ENCODE data around the gene ENAH.

The ENAH gene

GRCh38 chr1:225469051-225469450 is 183.9 kb downstream of the ENAH start:
- Histone ChIP-seq H3K27me3 (ENCODE audit: insufficient read depth, low read length) (no peaks in the 10 kb centered on the region), H3F3A (ENCODE audit: insufficient read depth, low read length) (no peaks in the 10 kb centered on the region), H3K9ac (ENCODE audit: low read length) (no peak overlapping the region), H3K9me2 (ENCODE audit: low read depth, low read length) (no peaks in the 10 kb centered on the region), H4K20me1 (ENCODE audit: insufficient read depth, low read length) (no peaks in the 10 kb centered on the region), H3K36me3 (ENCODE audit: insufficient read depth, low read length) (no peaks in the 10 kb centered on the region), H3K9me3 (ENCODE audit: low read length) (no peaks in the 10 kb centered on the region), H3K4me2 (ENCODE audit: low read length) (no peak overlapping the region), H3K4me1 (ENCODE audit: insufficient read depth, low read length, severe bottlenecking) (peaks cover 24% of the 10 kb centered on the region), H3K4me3 (ENCODE audit: low read depth, low read length, poor library complexity, severe bottlenecking) (no peak overlapping the region), H3K27ac (ENCODE audit: low read depth, low read length, poor library complexity, severe bottlenecking) (no peak overlapping the region), H2AFZ (ENCODE audit: low read length) (no peak overlapping the region), H3K79me2 (ENCODE audit: insufficient read depth, low read length) (no peaks in the 10 kb centered on the region)
- TF ChIP-seq EZH2 (IDR thresholded peaks at IDR 0.05; ENCODE audit: borderline replicate concordance, low read length), result no peak
- no peak for TF ChIP-seq CTCF (IDR thresholded peaks at IDR 0.05; ENCODE audit: low read length)

GRCh38 chr1:225468270-225469020 is 184.5 kb downstream of the ENAH start:
- Histone ChIP-seq H2AFZ (ENCODE audit: low read length) (no peak overlapping the region), H3K9me2 (ENCODE audit: low read depth, low read length) (no peaks in the 10 kb centered on the region), H3K27me3 (ENCODE audit: insufficient read depth, low read length) (no peaks in the 10 kb centered on the region), H3K9ac (ENCODE audit: low read length) (peak overlapping the region; percentile 73), H4K20me1 (ENCODE audit: insufficient read depth, low read length) (no peaks in the 10 kb centered on the region), H3K4me2 (ENCODE audit: low read length) (peak overlapping the region; percentile 81), H3K79me2 (ENCODE audit: insufficient read depth, low read length) (no peaks in the 10 kb centered on the region), H3K27ac (ENCODE audit: low read depth, low read length, poor library complexity, severe bottlenecking) (peak overlapping the region; percentile 79), H3K36me3 (ENCODE audit: insufficient read depth, low read length) (no peaks in the 10 kb centered on the region), H3K4me3 (ENCODE audit: low read depth, low read length, poor library complexity, severe bottlenecking) (peak overlapping the region; percentile 64), H3K4me1 (ENCODE audit: insufficient read depth, low read length, severe bottlenecking) (peaks cover 24% of the 10 kb centered on the region), H3K9me3 (ENCODE audit: low read length) (no peaks in the 10 kb centered on the region), H3F3A (ENCODE audit: insufficient read depth, low read length) (no peaks in the 10 kb centered on the region)
- TF ChIP-seq CTCF (IDR thresholded peaks at IDR 0.05; ENCODE audit: low read length) (no peak), EZH2 (IDR thresholded peaks at IDR 0.05; ENCODE audit: borderline replicate concordance, low read length) (no peak)

GRCh38 chr1:225467193-225468020 is 185.5 kb downstream of the ENAH start:
- no peaks in the 10 kb centered on the region for H3K9me3 ChIP-seq (ENCODE audit: low read length)
- H3K4me1 ChIP-seq (ENCODE audit: insufficient read depth, low read length, severe bottlenecking), result peaks cover 24% of the 10 kb centered on the region
- no peaks in the 10 kb centered on the region for H3K79me2 ChIP-seq (ENCODE audit: insufficient read depth, low read length)
- H2AFZ ChIP-seq (ENCODE audit: low read length), result no peak overlapping the region
- H3K9me2 ChIP-seq (ENCODE audit: low read depth, low read length), result no peaks in the 10 kb centered on the region
- peak overlapping the region; percentile 64 for H3K4me3 ChIP-seq (ENCODE audit: low read depth, low read length, poor library complexity, severe bottlenecking)
- no peaks in the 10 kb centered on the region for H3F3A ChIP-seq (ENCODE audit: insufficient read depth, low read length)
- H3K27ac ChIP-seq (ENCODE audit: low read depth, low read length, poor library complexity, severe bottlenecking), result peak overlapping the region; percentile 79
- no peaks in the 10 kb centered on the region for H3K27me3 ChIP-seq (ENCODE audit: insufficient read depth, low read length)
- no peaks in the 10 kb centered on the region for H4K20me1 ChIP-seq (ENCODE audit: insufficient read depth, low read length)
- TF ChIP-seq CTCF (IDR thresholded peaks at IDR 0.05; ENCODE audit: low read length), result no peak
- TF ChIP-seq EZH2 (IDR thresholded peaks at IDR 0.05; ENCODE audit: borderline replicate concordance, low read length), result no peak
- peak overlapping the region; percentile 81 for H3K4me2 ChIP-seq (ENCODE audit: low read length)
- peak overlapping the region; percentile 73 for H3K9ac ChIP-seq (ENCODE audit: low read length)
- H3K36me3 ChIP-seq (ENCODE audit: insufficient read depth, low read length), result no peaks in the 10 kb centered on the region
